CD4-positive, alpha-beta T cell treated with Interleukin-6 for 4 hours (primary cell): ENCODE measurements around the gene RMDN2.

ENCODE experiments used
- DNase-seq: peaks from one replicate; pipeline ENCODE4 v3.0.0-alpha.2; 2020; ENCODE audit warnings: mixed read lengths

RMDN2 gene, protein sequence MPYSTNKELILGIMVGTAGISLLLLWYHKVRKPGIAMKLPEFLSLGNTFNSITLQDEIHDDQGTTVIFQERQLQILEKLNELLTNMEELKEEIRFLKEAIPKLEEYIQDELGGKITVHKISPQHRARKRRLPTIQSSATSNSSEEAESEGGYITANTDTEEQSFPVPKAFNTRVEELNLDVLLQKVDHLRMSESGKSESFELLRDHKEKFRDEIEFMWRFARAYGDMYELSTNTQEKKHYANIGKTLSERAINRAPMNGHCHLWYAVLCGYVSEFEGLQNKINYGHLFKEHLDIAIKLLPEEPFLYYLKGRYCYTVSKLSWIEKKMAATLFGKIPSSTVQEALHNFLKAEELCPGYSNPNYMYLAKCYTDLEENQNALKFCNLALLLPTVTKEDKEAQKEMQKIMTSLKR

DNA sequence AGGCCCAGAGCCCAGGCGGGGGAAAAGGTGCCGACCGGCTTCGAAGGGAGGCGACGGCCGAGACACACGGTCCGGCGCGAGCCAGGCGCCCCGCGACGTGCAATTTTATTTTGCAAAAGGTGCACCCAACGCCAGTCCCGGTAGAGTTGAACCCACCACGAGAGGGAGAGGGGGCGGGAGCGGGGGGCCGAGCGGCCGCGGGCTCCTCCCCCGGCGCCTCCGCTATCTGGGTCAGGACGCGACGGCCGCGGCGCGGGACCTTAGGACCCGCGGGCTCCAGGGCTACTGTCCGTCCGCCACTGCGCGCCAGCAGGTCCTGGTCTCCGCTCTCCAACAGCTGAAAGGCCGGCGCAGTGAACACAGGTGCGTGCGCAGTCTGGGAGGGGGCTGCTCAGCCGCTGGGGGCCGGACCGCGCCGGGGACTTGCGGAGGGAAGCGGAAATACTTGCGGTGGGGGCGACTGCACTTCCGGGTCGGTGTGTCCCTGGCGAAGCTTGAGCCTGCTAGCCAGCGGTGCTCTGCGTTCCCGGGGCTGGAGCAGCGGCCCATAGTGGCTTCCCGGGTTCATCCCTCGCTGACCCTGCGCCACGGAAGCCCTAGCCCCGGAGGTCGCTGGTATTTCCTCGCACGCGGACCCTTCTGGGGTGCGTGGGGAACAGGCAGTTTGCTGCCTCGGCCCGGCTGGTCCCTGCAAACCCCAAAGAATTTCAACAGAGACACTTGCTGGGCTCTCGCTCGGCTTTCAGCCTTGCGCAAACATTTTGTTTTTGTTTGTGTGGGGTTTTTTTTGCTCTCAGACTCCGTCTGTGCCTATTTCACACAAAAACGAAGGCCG, at the start of gene RMDN2:
Gene RMDN2 (plus strand): TSS at position 225 of the 835 bp plus-strand sequence. CDS start 3,991 bp downstream, outside the sequence.
- DNase-seq: peak; percentile 82

DNA sequence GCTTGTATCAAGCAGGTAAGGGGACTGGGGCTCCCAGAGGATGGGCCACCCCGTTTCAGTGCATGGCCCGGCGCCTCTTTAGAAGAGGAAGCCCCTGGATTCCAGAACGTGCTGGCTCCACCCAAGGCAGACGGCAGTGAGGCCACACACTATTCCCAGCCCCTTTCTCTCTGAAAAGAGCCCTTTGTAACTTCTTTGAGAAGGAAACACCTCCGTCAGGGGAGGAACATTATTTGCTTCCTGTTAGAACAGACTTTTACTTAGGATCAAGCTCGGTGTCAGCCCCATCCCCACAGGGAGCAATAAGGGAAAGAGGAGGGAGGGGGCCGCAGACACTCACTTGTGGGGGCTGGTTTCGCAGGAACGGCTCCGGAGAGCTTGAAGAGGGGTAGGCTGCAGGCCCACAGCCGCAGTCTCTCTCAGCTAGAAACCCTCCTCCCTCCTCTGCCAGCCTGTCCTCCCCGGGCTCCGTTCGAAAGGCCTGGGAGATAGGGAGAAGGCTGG, 49.6 kb upstream of the RMDN2 start:
- no peak for DNase-seq

DNA sequence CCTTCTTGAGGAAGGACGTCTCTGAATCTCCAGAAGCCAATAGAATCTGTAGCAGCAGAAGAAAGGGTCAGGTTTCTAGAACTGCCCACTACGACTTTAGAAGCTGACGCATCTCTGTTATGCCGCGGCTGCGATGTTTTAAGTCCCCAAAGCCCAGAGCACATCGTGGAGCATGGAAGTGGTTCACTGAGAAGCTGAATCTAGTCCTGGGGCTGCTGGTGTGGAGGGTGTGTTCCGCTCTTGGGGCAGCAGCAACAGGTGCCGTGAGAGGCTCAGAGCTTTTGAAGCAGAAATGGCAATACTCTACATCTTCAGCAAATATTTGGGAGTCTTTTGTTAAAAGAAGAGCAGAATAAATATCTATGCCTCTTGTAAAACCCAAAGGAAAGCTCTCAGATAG, 48.9 kb upstream of the RMDN2 start:
- no peak for DNase-seq

DNA sequence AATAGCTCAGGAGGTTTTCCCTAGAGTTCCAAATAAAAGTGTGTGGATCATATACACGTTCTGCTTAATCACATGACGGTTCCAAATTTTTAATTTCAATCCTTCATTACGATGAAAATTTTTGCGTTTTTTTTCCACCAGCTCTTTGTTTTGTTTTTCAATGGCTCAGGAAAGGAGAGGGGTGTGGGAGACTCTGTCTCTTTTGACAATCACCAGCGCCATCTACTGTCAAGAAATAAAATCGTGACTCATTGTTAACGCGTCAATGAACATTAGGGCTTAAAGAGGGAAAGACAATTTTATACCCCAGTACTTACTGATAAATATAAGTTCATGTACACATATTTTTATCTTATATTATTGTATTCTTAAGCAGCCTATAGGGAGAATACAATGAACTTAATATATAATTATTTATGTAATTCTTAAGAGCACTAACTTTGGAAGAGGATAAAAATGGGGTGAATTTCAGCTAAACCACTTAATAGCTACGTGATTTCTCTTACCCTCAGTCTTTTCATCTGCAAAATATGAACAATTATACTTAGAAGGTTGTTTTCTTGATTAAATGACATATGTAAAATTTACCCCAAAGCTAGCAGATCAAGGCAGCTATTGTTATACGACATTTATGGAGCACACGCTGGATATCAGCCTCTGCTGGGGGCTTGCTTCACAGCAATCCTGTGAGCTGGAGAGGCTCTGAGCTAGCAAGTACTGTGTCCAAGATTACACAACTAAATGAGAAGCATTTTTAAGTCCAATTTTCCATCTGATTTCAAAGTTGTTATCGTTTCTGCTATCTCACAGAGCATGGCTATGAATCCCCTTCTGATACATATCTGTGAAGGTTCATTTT, 47.4 kb upstream of the RMDN2 start:
- peak; percentile 36 for DNase-seq

DNA sequence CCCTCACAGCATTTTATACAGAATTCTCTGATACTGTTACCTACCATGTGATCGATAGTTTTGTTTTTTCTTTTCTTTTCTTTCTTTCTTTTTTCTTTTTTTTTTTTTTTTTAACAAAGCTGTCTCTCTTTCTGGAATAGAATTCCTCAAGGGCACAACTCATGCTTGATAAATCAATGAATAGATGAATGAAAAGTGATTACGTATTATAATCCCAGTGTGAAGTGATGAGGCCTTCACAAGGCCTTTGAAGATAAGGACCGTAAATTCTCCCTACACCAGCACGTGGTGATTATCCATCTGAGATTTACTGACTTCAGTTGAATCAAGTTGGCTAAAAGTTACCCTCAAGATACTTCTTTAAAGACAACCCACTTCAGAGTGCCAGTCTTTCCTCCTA, 46.6 kb upstream of the RMDN2 start:
- DNase-seq: no peak

DNA sequence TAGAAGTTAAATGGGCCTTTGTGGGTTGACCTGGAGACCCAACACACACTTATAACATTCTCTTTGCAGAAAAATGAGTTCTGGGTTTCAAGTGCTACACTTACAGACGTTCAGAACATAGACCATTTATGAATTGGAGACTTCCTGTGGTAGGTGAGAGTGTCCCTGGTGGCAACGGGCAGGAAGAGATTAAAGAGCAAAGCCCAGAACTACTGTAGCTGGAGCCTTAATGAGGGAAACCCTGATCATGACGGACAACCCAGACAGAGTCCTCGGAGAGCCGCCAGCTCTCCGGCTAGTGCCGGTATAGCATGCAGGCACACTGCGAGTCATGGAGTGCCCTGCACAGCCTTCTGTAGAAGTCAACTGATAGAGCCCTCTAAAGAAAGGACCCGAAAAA, 44.5 kb upstream of the RMDN2 start:
- no peak for DNase-seq

DNA sequence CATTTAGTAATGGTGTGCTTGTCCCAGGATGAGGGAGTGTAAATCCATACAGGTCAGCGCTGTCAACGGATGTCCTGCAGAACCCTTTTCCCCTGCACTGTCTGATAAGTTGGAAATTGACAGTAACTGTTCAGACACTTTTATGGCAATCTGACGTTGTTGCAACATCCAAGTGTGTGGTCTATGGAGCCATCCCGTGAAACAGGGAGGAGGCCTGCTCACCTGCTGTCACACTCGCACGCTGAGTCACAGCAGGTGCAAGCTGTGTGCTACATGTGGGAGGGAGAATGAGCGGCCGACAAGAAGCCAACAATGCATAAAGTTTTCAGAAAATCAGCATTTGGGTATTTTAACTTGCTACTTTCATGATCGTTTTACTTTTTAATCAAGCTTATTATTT, 43.7 kb upstream of the RMDN2 start:
- no peak for DNase-seq

DNA sequence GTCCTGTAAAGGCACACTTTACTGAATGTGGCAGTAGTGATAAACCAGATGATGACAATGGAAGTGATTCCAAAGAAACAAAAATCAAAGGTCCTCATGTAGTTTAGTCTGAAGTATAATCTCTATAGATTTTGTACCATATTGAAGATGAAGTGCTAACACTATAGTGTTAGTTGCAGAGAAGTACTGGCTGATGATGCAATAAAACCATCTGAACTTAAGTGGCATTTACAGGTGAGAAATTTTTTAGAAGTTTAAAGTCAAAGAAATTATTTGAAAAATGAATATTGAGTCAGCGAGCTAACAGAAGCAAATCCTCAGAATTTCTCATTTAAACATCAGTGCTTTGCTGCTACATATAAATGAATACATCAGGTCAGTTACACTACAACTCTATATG, 43.1 kb upstream of the RMDN2 start:
- no peak for DNase-seq

DNA sequence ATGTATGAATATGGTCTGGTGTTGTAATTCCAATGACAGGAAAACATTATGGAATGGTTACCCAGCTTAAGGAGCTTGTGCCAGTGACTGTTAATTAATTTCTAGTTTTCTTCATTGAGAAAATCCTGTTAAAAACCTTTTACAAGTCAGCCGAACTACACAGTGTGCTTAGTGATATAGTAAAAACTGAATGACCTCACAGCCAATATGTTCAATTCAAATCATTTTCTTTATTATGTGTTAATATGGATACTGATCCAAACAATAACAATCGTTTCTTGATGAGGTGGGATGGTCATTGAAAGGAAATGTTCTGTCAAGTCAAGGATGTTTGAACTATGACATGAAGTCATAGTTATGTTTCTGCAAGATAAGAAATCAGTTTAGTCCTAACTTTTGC, 41.6 kb upstream of the RMDN2 start:
- DNase-seq: no peak

DNA sequence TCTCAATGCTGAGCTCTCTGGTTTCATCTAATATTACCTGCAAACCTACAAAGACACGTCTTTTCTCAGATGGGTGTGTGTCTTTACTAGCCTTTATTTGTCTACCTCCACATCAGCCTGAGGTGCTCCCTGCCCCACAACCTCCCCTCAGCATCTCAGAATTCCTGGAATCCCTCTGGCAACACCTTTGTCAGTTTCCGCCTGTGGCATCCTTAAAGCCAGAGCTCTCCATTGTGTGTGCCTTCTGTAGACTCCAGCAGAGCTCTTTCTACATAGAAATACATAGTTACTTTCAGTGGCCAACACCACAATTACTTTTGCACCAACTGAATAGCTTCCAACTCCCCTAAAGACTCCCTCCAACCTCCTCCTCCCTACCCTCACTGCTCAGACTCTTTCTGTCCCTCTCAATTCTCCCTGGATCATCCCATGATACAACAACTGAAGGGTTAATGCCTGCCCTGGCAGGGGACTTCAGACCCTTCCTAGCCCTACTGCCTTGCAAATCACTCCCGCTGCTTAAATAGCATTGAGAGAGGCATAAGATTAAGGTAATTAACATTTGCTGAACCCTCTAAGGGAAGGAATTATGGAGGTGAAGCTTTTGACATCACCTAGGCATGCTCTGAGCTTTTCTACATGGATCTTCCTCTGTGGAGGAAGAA, 39.6 kb upstream of the RMDN2 start:
- DNase-seq: no peak

DNA sequence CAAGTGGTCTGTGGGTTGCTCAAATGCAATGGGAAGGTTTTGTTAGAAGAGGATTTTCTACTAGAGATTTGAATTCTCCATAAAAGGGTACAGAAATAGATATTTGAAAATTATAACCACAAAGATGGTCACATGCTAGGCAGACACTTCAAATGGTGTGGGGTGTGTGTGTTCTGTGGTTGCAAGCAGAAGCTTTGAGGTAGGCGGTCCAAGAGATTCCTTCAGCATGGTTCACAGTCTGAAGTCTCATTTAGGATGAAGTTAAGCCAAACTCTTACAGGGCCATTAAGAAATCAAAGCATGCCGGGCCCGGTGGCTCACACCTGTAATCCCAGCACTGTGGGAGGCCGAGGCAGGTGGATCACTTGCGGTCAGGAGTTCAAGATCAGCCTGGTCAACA, 38.3 kb upstream of the RMDN2 start:
- DNase-seq: no peak

DNA sequence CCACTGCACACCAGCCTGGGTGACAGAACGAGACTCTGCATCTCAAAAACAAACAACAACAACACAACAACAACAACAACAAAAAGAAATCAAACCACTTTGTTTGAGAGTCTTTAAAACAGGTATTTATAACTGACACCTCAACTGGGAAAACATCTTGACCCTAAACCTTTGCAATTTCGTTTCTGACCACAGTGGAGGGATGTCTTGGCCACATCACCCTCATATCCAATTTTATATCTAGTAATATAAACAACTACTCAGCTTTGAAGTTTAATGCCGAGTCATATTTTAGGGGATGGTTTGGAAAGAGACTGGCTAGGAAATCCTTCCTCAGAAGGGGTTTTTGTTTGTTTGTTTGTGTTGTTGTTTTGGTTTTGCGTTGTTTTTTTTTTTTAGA, 37.8 kb upstream of the RMDN2 start:
- DNase-seq: no peak

DNA sequence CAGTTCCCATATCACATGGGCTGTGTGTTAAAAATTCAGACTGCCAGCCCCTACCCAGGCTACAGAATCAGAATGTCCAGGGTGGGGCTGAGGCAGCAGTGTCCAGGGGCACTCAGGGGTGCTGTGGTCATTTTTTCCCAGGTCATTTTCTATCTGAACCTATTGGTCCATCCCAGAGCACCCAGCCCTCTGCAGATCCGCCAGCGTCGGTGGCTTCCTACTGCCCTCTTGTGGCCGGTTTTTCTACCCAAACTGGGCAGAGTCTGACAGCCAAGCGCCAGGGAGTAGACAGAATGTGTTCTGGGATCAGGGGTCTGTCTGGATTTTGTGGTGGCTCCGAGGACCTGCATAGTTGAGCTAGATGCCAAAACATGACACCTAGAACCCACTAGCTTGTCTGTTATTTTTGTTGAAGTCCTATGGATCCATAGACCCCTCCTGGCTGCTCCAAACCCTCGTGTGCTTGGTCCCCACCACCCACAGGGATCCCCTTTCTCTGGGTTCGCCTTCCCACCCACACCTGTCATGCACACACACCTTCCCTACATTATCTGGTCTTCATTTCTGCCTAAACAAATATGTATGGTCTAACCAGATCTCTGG, 34.1 kb upstream of the RMDN2 start:
- peak; percentile 75 for DNase-seq

DNA sequence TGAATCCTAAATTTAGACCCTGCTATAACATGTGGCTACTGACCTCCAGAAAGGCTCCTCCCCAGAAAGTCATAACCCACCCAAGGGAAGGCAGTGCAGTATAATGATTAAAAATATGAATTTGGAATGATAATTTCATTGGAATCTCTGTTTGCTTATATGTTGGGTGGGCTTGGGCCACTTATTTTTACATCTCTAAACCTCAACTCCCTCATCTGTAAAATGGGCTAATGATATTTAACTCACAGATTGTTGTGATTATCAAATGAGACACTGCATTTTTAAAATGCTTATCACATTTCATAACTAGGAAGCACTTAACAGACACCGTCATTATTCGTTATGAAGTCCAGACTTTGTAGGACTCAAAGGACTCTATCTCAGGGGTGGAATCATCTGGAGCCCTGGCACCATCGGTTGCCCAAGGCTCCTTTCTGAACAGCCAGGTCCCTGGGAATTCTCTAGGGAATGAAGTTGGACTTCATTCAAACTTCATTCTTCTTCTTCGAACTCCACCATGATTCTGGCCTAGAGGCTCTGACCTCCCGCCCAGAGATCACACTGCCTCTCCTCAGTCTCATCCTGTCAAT, 33.1 kb upstream of the RMDN2 start:
- no peak for DNase-seq

DNA sequence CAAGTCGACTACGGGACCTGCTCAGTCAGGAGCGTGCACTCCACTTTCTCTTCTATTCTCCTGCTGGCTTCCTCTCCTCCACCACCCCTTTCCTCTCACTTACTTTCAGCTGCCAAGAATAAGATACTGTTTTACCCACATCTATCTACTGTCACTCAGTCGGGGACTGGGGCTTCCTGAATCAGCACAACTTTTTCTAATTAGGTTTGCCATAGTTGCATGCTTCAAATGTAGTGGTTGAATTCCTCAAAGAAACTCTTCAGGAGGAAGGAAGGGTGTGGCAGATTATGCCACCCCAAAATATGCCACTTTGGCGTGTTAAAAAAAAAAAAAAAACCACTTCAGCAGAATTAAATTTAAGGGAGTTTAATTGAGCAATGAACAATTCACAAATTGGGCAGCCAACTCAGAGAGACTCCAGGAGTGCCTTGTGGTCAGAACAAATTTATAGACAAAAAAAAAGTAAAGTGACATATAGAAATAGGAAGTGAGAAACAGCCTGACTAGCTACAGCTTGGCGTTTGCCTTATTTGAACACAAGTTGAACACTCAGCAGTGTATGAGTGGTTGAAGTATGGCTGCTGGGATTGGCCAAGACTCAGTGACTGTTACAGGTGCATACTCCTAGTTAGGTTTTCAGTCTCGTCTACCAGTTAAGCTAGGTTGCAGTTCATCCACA, 32.5 kb upstream of the RMDN2 start:
- peak; percentile 32 for DNase-seq

DNA sequence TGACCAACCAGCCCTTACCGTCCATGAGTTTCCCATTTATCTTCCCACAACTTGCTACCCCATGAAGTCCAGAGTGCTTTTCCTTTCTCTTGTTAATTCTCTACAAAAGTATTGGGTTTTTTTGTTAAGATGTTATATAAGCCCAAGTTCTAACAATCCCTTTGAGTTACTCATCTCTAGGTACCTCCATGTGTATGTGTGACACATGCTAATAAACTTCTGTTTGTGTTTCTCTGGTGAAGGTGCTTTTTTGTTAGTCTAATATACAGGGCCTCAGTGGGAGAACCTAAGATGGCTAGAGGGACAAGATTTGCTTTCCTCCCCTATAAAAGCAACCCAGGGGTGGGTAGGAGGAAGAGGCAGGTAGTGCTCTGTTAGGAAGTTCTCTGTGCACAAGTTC, 31.8 kb upstream of the RMDN2 start:
- DNase-seq: no peak

DNA sequence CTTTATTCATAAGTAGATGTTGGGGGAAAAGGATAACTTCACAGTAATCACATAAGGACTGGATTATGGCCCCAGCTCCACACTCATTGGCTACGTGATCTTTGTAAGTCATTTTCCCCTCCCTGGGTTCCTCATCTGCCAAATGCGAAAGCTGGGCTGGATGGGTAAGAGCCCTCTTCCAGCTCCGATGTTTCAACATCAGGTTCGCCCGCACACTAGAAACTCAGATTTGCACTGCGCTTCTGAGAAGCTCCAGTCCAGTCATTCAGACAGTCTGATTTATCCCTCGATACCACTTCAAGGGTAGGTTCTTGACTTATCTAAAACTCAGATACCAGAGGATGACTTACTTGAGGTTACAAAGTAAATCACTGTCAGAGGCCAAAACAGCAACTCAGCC, 31.0 kb upstream of the RMDN2 start:
- DNase-seq: peak; percentile 9

DNA sequence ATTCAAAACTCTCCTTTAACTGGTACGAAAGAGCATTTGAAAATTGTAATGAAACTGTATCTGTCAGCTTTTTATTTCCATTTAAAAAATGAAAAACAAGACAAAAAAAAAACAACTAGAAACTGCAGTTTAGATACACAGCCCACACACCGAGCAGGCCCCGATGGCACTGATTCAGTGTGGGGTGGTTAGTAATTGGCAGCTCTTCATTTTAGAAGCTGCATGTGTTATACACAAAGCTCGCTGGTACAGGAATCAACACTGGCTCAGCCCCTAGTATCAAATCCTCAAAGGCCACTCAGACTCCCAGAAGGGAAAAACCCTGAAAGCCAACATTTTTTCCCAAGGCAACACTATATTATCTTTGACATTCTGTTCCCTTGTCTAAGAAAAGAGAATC, 30.5 kb upstream of the RMDN2 start:
- DNase-seq: no peak

DNA sequence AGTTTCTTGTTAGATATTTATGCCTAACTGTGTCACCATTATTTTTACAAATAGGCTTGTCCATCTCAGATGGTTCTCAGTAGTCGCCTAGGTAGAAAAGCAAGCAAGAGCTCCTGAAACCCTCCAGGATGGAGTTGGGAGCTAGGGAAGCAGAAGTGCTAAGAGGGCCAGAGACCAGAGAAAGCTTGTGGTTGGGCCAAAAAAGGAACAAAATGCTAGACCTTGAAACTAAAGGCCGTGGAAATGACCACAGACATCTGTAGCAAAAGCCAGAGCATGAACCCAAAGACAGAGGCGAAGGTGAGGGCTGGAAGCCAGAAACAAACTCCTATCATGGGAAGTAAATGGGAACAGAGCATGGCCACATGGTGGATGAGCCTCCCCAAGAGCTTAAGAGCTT, 29.9 kb upstream of the RMDN2 start:
- no peak for DNase-seq

DNA sequence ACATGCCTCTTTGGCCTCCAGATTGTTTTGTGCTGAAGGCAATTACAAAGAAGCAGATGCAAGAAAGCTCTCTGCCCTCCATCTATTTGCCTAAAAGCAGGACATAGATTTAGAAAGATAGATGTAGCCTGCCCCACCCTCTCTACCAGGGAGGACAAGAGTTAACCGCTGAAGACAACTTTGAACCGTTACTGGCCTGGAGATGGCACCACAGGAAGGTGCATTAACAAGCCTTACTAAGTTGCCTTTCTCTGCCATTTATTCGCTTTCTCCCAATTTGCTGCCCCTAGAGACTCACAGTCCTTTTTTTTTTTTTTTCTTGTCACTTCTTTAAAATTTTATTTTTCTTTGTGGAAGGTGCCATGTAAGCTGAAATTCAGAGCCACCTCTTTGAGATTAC, 28.8 kb upstream of the RMDN2 start:
- no peak for DNase-seq

DNA sequence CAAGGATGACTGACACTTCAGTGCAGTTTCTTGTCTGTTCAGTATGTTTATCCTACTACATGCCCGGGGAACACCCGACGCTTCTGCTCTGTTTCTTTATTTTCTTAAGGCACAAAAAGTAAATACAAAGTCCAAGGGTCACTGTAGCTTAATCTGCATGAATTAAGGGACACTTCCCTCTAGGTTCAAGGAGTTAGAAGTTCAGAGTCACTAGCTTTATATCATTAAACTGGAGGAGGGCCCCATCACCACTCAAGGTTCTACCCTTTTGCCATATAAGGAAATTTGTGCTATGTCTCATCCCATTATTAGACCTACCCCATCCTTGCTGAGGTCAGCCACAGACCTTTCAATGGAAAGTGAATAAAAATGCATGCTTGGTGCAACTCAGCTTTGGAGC, 27.6 kb upstream of the RMDN2 start:
- no peak for DNase-seq
